ENCODE data around the gene GALR3.
A peak's percentile ranks its signal among the peaks of the same experiment; 100 is the strongest.

The GALR3 gene, protein sequence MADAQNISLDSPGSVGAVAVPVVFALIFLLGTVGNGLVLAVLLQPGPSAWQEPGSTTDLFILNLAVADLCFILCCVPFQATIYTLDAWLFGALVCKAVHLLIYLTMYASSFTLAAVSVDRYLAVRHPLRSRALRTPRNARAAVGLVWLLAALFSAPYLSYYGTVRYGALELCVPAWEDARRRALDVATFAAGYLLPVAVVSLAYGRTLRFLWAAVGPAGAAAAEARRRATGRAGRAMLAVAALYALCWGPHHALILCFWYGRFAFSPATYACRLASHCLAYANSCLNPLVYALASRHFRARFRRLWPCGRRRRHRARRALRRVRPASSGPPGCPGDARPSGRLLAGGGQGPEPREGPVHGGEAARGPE

DNA sequence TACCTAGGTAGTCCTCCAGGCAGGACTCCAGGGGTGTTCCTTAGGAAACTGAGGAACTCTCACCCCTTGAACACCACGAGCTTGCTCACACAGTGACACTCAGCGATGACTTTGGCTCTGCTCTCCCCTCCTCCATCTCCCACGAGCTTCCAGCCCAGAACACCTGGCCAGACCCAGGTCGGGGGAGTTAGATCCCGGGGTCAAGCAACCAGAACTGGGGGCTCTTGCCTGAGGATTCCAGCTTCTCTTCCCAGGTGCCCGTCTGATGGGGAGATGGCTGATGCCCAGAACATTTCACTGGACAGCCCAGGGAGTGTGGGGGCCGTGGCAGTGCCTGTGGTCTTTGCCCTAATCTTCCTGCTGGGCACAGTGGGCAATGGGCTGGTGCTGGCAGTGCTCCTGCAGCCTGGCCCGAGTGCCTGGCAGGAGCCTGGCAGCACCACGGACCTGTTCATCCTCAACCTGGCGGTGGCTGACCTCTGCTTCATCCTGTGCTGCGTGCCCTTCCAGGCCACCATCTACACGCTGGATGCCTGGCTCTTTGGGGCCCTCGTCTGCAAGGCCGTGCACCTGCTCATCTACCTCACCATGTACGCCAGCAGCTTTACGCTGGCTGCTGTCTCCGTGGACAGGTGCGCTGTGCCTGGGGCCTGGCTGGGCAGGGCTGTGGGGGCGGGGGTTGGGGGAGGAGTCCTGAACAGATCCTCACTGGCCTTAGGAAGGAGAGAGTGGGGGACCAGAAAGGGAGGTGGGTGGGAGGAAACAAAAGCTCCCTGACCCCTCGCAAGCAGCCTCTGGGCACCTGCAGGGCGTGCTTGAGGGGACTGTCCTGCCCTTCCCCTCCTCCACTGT is at the start of gene GALR3:
Gene GALR3 (plus strand): TSS at position 249 of the 852 bp plus-strand sequence. CDS start 25 bp downstream, at position 274.
- DNase-seq (ENCODE audit: low read depth), result no peak
- TF ChIP-seq, protein P1, sequence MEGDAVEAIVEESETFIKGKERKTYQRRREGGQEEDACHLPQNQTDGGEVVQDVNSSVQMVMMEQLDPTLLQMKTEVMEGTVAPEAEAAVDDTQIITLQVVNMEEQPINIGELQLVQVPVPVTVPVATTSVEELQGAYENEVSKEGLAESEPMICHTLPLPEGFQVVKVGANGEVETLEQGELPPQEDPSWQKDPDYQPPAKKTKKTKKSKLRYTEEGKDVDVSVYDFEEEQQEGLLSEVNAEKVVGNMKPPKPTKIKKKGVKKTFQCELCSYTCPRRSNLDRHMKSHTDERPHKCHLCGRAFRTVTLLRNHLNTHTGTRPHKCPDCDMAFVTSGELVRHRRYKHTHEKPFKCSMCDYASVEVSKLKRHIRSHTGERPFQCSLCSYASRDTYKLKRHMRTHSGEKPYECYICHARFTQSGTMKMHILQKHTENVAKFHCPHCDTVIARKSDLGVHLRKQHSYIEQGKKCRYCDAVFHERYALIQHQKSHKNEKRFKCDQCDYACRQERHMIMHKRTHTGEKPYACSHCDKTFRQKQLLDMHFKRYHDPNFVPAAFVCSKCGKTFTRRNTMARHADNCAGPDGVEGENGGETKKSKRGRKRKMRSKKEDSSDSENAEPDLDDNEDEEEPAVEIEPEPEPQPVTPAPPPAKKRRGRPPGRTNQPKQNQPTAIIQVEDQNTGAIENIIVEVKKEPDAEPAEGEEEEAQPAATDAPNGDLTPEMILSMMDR (IDR thresholded peaks at IDR 0.05; ENCODE audit: control insufficient read depth, extremely low read depth, insufficient read depth), result no peak
- H3K4me3 ChIP-seq (ENCODE audit: low read depth, low read length), result no peak within 1 kb of the TSS

DNA sequence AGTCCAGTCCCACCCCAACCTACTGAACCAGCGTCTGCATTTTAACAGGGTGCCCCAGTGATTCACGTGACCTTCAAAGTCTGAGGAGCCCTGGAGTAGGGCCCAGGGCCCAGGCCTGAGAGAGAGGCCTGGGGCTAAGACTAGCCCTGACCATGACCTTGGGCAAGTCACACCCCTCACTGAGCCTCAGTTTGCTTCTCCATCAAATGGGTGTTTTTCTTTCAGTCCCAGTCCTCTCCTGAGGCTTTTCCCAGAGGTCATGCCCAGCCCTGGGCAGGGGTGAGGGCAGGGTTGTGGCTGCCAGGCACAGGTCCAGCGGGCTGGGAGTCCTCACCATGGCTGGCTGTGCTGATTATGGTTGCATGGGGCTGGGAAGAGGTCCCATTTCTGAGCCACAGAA is 48.5 kb upstream of the GALR3 start:
- no peak for DNase-seq (ENCODE audit: low read depth)
- TF ChIP-seq, protein P1 (IDR thresholded peaks at IDR 0.05; ENCODE audit: control insufficient read depth, extremely low read depth, insufficient read depth), result no peak
- H3K4me3 ChIP-seq (ENCODE audit: low read depth, low read length), result no peak overlapping the region

DNA sequence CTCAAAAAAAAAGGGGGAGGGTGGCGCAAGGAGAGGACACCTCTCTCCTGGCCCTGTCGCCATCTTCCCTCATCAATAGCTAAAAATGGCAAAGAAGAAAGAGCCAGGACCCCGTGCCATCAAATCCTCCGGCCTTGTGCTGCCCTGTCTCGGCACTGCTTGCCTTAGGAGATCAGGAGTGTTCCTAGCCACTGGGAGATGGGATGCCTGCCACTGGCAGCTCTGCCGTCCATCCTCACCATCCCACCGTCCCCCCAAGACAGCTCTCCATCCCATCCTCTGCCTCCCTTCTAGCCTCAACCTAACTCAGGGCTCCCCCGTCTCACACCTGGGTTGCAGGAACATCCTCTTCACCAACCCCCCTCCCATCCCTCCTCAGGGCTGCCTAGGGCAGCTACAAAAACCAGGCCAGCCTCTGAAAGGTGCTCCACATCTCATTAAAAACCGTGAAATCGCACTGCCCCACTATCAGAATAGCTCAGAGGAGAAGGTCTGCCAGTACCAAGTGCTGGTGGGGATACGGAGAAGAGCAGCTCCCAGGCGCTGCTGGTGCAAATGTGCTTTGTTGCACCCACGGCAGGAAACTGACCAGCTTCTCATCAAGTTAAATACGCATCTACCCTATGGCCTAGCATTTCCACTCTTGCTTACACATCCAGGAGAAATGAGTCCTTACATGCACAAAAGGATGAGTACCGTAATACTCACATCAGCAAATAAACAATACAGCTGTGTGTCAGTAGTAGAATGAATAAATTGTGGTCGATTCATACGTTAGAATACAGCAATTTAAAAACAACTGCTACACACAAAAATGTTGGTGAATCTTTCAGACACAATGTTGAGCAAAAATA is 47.2 kb upstream of the GALR3 start:
- TF ChIP-seq, protein P1 (IDR thresholded peaks at IDR 0.05; ENCODE audit: control insufficient read depth, extremely low read depth, insufficient read depth), result no peak
- no peak for DNase-seq (ENCODE audit: low read depth)
- no peak overlapping the region for H3K4me3 ChIP-seq (ENCODE audit: low read depth, low read length)

DNA sequence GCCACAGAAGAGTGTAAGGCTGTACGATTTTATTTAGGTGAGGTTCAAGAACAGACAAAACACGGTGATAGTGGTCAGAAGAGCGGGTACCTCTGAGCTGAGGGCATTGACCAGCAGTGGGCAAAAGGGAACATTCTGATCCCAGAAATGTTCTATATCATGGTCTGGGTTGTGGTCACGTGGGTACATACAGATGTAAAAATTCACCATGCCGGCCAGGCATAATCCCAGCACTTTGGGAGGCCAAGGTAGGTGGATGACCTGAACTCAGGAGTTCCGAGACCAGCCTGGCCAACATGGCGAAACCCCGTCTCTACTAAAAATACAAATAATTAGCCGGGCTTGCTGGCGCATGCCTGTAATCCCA is 46.6 kb upstream of the GALR3 start:
- TF ChIP-seq, protein P1 (IDR thresholded peaks at IDR 0.05; ENCODE audit: control insufficient read depth, extremely low read depth, insufficient read depth), result no peak
- H3K4me3 ChIP-seq (ENCODE audit: low read depth, low read length), result no peak overlapping the region
- DNase-seq (ENCODE audit: low read depth), result no peak

DNA sequence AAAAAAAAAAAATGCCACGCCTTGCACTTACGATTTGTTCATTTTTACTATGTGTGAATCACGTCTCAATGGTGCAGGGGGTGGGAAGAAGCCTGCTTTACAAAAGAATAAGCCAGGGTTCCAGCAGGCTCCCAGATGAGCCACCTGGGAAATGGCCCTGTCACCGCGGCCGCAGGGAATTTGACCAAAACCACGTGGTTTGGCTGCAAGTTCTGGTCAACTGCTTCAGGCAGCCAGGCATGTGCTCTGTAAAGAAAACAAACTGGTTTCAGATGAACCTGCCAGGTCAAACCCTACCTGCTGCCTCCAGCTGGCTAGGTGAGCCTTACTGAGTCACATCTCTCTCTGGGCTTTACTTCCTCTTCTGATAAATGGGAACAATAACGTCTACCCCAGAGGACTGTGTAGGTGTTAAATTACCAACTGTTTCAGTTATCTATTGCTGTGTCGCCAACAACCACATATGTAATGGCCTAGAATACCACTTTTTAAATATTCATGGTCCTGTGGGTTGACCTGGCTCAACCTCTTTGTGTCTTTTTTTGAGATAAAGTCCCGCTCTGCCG is 46.0 kb upstream of the GALR3 start:
- DNase-seq (ENCODE audit: low read depth), result peak; percentile 97
- TF ChIP-seq, protein P1 (IDR thresholded peaks at IDR 0.05; ENCODE audit: control insufficient read depth, extremely low read depth, insufficient read depth), result no peak
- no peak overlapping the region for H3K4me3 ChIP-seq (ENCODE audit: low read depth, low read length)

DNA sequence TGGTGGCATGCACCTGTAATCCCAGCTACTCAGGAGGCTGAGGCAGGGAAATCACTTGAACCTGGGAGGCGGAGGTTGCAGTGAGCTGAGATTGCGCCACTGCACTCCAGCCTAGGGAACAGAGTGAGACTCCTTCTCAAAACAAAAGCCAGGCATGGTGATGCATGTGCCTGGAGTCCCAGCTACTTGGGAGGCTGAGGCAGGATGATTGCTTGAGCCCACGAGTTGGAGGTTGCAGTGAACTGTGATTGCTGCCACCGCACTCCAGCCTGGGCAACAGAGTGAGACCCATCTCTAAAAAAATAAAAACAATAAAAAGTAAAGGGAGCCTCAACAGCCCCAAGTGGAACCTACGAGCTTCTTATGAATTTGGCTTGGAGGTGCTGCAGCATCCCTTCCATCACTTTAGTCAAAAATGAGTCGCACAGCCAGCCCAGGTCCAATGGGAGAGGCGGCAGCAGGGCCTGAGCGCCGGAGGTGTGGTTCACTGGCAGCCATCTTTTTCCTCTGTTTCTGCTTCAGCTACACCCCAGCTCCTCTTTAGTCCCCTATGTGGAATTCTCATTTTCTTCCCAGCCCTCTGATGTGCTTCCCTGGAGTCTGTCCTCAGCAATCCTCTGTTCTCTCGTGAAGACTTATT is 44.7 kb upstream of the GALR3 start:
- DNase-seq (ENCODE audit: low read depth), result no peak
- no peak overlapping the region for H3K4me3 ChIP-seq (ENCODE audit: low read depth, low read length)
- TF ChIP-seq, protein P1 (IDR thresholded peaks at IDR 0.05; ENCODE audit: control insufficient read depth, extremely low read depth, insufficient read depth), result no peak
